K562 (cell line): Measurements from ENCODE around the gene ITPRID2. TPM values are rescaled to one million over a fixed set of nuclear protein-coding genes. Genes with fewer than 3 reads are reported as not detected.

Experiments
- BRF1 ChIP-seq: IDR thresholded peaks from 3 replicates; pipeline ENCODE4 v1.6.1; 2011; ENCODE audit warnings: borderline replicate concordance, mild to moderate bottlenecking; ENCODE audit not compliant: insufficient read length; ENCODE audit errors: extremely low read depth
- MEIS2 ChIP-seq: fragments of 450-650 bp; IDR thresholded peaks from 2 replicates; pipeline ENCODE4 v1.6.1; 2014; ENCODE audit warnings: mild to moderate bottlenecking; ENCODE audit not compliant: partially characterized antibody
- NR4A1 ChIP-seq, 2 experiments: fragments of 250-450 bp in 1 of 2; fragments of 450-650 bp in 1 of 2; sonication (Bioruptor Pico) in 1 of 2; IDR thresholded peaks; 2 replicates each; pipeline versions ENCODE4 v1.4.0 to v1.6.1; 2016 to 2020; ENCODE audit warnings: mild to moderate bottlenecking in 2 of 2, missing compliant biosample characterization in 1 of 2, missing genetic modification characterization in 1 of 2, moderate library complexity in 1 of 2
- POLR2G ChIP-seq: fragments of 200-400 bp; formaldehyde crosslinking; IDR thresholded peaks from 2 replicates; pipeline ENCODE4 v1.6.1; 2017; ENCODE audit warnings: low read depth, mild to moderate bottlenecking, antibody characterized with exemption, low read length, moderate library complexity
- REST ChIP-seq, 2 experiments: fragments of 450-650 bp; formaldehyde crosslinking in 1 of 2; IDR thresholded peaks; 2 replicates each; pipeline versions ENCODE4 v1.4.0 to v1.6.1; 2014 to 2020; ENCODE audit warnings: mild to moderate bottlenecking in 2 of 2, borderline replicate concordance in 1 of 2, low read depth in 1 of 2
- SPI1 ChIP-seq: IDR thresholded peaks from 2 replicates; pipeline ENCODE4 v1.6.1; 2011; ENCODE audit warnings: low read depth, low read length, control low read depth, borderline replicate concordance
- TCF7L2 ChIP-seq: fragments of 150-350 bp; IDR thresholded peaks from 2 replicates; pipeline ENCODE4 v1.6.1; 2016; ENCODE audit warnings: low read depth, mild to moderate bottlenecking, low read length, moderate library complexity
- TEAD4 ChIP-seq, 2 experiments: sonication (generic) in 1 of 2; formaldehyde crosslinking in 1 of 2; IDR thresholded peaks; 2 replicates each; pipeline versions ENCODE4 v1.6.1 to v1.8.0; 2012 to 2022; ENCODE audit warnings: borderline replicate concordance in 1 of 2, inconsistent platforms in 1 of 2, low read length in 1 of 2, mild to moderate bottlenecking in 1 of 2, missing genetic modification reagents in 1 of 2
- ZBED1 ChIP-seq: IDR thresholded peaks from 2 replicates; pipeline ENCODE4 v1.6.1; 2014
- ZFP91 ChIP-seq: sonication (generic); formaldehyde crosslinking; IDR thresholded peaks from 2 replicates; pipeline ENCODE4 v1.8.0; 2022; ENCODE audit warnings: mild to moderate bottlenecking, missing genetic modification reagents
- ZKSCAN8 ChIP-seq: fragments of 200-800 bp; sonication (Bioruptor generic); IDR thresholded peaks from 2 replicates; pipeline ENCODE4 v1.6.1; 2016; ENCODE audit warnings: missing genetic modification characterization, missing compliant biosample characterization
- ZNF133 ChIP-seq: fragments of 250-450 bp; sonication (Bioruptor Pico); IDR thresholded peaks from 2 replicates; pipeline ENCODE4 v1.4.0; 2020; ENCODE audit warnings: mild to moderate bottlenecking
- ZNF398 ChIP-seq: fragments of 250-450 bp; sonication (Bioruptor Pico); IDR thresholded peaks from 2 replicates; pipeline ENCODE4 v1.8.0; 2021; ENCODE audit warnings: moderate library complexity, mild to moderate bottlenecking, inconsistent platforms
- polyA plus RNA-seq, 8 experiments: library from polyadenylated mRNA; depleted of rRNA in 4 of 8; stranded (reverse) in 5 of 8; unstranded in 3 of 8; fragments of >200 nt; fragmentation: Nextera tagmentation in 2 of 8; fragmentation: Illumina TruSeq in 1 of 8; extraction: Ambion mirVana in 2 of 8; extraction: Trizol in 1 of 8; gene quantifications; 2 replicates each; pipeline versions ENCODE4 v1.2.1 to v1.2.3, GENCODE V29; 2011 to 2014; ENCODE audit warnings: inconsistent platforms in 1 of 8, missing spikeins in 1 of 8
- total RNA-seq, 7 experiments: library from RNA; depleted of rRNA in 6 of 7; stranded (reverse); fragments of >200 nt in 6 of 7; fragmentation: Illumina TruSeq in 2 of 7; extraction: Trizol in 2 of 7; gene quantifications; 2 replicates each; pipeline versions ENCODE4 v1.2.1 to v1.2.3, GENCODE V29; 2011 to 2021; ENCODE audit warnings: low replicate concordance in 1 of 7

The ITPRID2 gene
- total and polyA plus RNA-seq, 9 of the 15 experiments (the other 6 are each of a cell fraction or from before 2014, with no cell fraction given) = 18.5 to 77.8 (median 52.0) TPM

GRCh38 chr2:181891966-181892798, 652 bp downstream of the ITPRID2 start (continued):
- TF ChIP-seq NR4A1 (CRISPR knock-in tag; IDR thresholded peaks at IDR 0.05) (no peak), NR4A1 (tag; IDR thresholded peaks at IDR 0.05) (no peak), ZBED1 (peak; percentile 88; the same call in 1 of the 2 replicates), ZKSCAN8 (no peak), REST (IDR thresholded peaks at IDR 0.05; ENCODE audit: borderline replicate concordance) (no peak), REST (CRISPR knock-in tag; IDR thresholded peaks at IDR 0.05; ENCODE audit: low read depth) (peak; percentile 37; the same call in 1 of the 2 replicates), TCF7L2 (no peak), ZFP91 (CRISPR knock-in tag) (no peak), ZNF398 (CRISPR knock-in tag) (no peak), TEAD4 (IDR thresholded peaks at IDR 0.05; ENCODE audit: low read length) (no peak), TEAD4 (CRISPR knock-in tag; IDR thresholded peaks at IDR 0.05; ENCODE audit: borderline replicate concordance) (no peak), SPI1 (no peak; the same call in 1 of the 2 replicates), POLR2G (peak; percentile 89), MEIS2 (no peak), BRF1 (no peak), ZNF133 (CRISPR knock-in tag) (no peak)
